H1 (cell line): Measurements from ENCODE around the gene CLDN24. TPM values are rescaled to one million over a fixed set of nuclear protein-coding genes. Genes with fewer than 3 reads are reported as not detected.

Experiments
- CTCF ChIA-PET: fragments of 300-600 bp; sonication (Branson Sonifier 250); formaldehyde crosslinking; loops from one replicate; lab custom pipeline; 2021; ENCODE audit not compliant: partially characterized antibody; lab: Charles Lee
- POLR2A ChIA-PET: fragments of 300-600 bp; sonication (Branson Sonifier 250); formaldehyde crosslinking; loops from one replicate; lab custom pipeline; 2021; ENCODE audit warnings: inconsistent platforms; ENCODE audit not compliant: partially characterized antibody; lab: Charles Lee
- DNase-seq, 2 experiments: peaks; one replicate each; pipeline versions ENCODE4 v3.0.0 to v3.0.0-alpha.2; 2010 to 2022; ENCODE audit warnings: low spot score in 2 of 2, low read depth in 1 of 2, mixed read lengths in 1 of 2
- FAIRE-seq: peaks from 2 replicates; lab custom pipeline; 2011; peaks lifted over from hg19 to GRCh38; lab: Jason Lieb, UNC
- H2AFZ ChIP-seq: 2 replicates; pipeline ENCODE4 v1.8.1; 2012; ENCODE audit warnings: low read length, inconsistent platforms
- H2AK5ac ChIP-seq: 2 replicates; pipeline ENCODE4 v1.6.1; 2013; ENCODE audit warnings: low read depth, low read length
- H2BK120ac ChIP-seq: replicated peaks from 2 replicates; pipeline ENCODE3; 2013; ENCODE audit warnings: low read depth, low read length, inconsistent platforms
- H2BK12ac ChIP-seq: 2 replicates; pipeline ENCODE4 v1.6.1; 2013; ENCODE audit warnings: low read depth, low read length
- H2BK15ac ChIP-seq: 2 replicates; pipeline ENCODE4 v1.6.1; 2013; ENCODE audit warnings: low read length
- H2BK20ac ChIP-seq: 2 replicates; pipeline ENCODE4 v1.6.1; 2013; ENCODE audit warnings: low read length
- H2BK5ac ChIP-seq: 2 replicates; pipeline ENCODE4 v1.6.1; 2013; ENCODE audit warnings: low read depth, low read length
- H3K14ac ChIP-seq: 2 replicates; pipeline ENCODE4 v1.6.1; 2013; ENCODE audit warnings: inconsistent platforms; ENCODE audit not compliant: insufficient read length
- H3K18ac ChIP-seq: 2 replicates; pipeline ENCODE4 v1.6.1; 2013; ENCODE audit warnings: low read length; ENCODE audit errors: extremely low read depth
- H3K23ac ChIP-seq: 2 replicates; pipeline ENCODE4 v1.6.1; 2013; ENCODE audit warnings: inconsistent platforms; ENCODE audit not compliant: insufficient read length
- H3K23me2 ChIP-seq: 2 replicates; pipeline ENCODE4 v1.6.1; 2013; ENCODE audit warnings: low read depth, low read length
- H3K27ac ChIP-seq: 2 replicates; pipeline ENCODE4 v1.6.1; 2011; ENCODE audit warnings: low read depth, low read length, inconsistent platforms
- H3K27me3 ChIP-seq, 4 experiments: replicated peaks in 1 of 4; 1 replicate in 1 of 4; 2 replicates in 3 of 4; pipeline versions ENCODE4 v1.6.1 to v1.8.1; 2011 to 2013; ENCODE audit warnings: low read length in 3 of 4, mild to moderate bottlenecking in 3 of 4, inconsistent platforms in 2 of 4, mixed read lengths in 2 of 4, moderate library complexity in 1 of 4; ENCODE audit not compliant: control insufficient read depth in 3 of 4, insufficient read depth in 3 of 4; ENCODE audit errors: extremely low read depth in 1 of 4
- H3K36me3 ChIP-seq, 4 experiments: 2 replicates each; pipeline versions ENCODE4 v1.6.1 to v1.8.1; 2011 to 2013; ENCODE audit warnings: mild to moderate bottlenecking in 4 of 4, low read length in 3 of 4, moderate library complexity in 2 of 4, control low read depth in 1 of 4, inconsistent platforms in 1 of 4; ENCODE audit not compliant: insufficient read depth in 4 of 4, control insufficient read depth in 2 of 4
- H3K4ac ChIP-seq: replicated peaks from 2 replicates; pipeline ENCODE3; 2013; ENCODE audit warnings: low read length, low read depth, mixed read lengths, inconsistent platforms; ENCODE audit not compliant: insufficient read length
- H3K4me1 ChIP-seq, 4 experiments: replicated peaks in 1 of 4; 1 replicate in 1 of 4; 2 replicates in 3 of 4; pipeline versions ENCODE4 v1.6.1 to v1.8.1; 2011 to 2013; ENCODE audit warnings: low read length in 3 of 4, inconsistent platforms in 2 of 4, mixed read lengths in 1 of 4; ENCODE audit not compliant: insufficient read depth in 4 of 4, control insufficient read depth in 3 of 4
- H3K4me2 ChIP-seq, 2 experiments: 2 replicates each; pipeline versions ENCODE4 v1.6.1 to v1.8.1; 2011 to 2013; ENCODE audit warnings: low read depth in 2 of 2, low read length in 2 of 2, control low read depth in 1 of 2, inconsistent platforms in 1 of 2, mild to moderate bottlenecking in 1 of 2; ENCODE audit not compliant: insufficient read depth in 1 of 2
- H3K4me3 ChIP-seq, 4 experiments: fragments of 200-600, 300-600 bp in 1 of 4; sonication (generic), shearing (Covaris generic), sonication (Bioruptor Twin) in 1 of 4; 2 replicates each; pipeline versions ENCODE4 v1.5.1 to v1.8.1; 2011 to 2016; ENCODE audit warnings: low read length in 4 of 4, low read depth in 3 of 4, control low read depth in 2 of 4, inconsistent platforms in 2 of 4, mild to moderate bottlenecking in 2 of 4, mixed read lengths in 1 of 4, moderate library complexity in 1 of 4; ENCODE audit not compliant: insufficient read depth in 2 of 4; ENCODE audit errors: extremely low read depth in 1 of 4
- H3K56ac ChIP-seq: replicated peaks from 2 replicates; pipeline ENCODE3; 2013; ENCODE audit warnings: low read depth, mild to moderate bottlenecking, mixed read lengths, low read length, inconsistent platforms; ENCODE audit not compliant: insufficient read length
- H3K79me1 ChIP-seq: 2 replicates; pipeline ENCODE4 v1.6.1; 2013; ENCODE audit warnings: low read depth, low read length, control low read depth
- H3K79me2 ChIP-seq, 2 experiments: 2 replicates each; pipeline versions ENCODE4 v1.6.1 to v1.8.1; 2012 to 2013; ENCODE audit warnings: low read length in 2 of 2, mild to moderate bottlenecking in 2 of 2, inconsistent platforms in 1 of 2; ENCODE audit not compliant: insufficient read depth in 2 of 2, control insufficient read depth in 1 of 2
- H3K9ac ChIP-seq, 4 experiments: replicated peaks in 1 of 4; 1 replicate in 1 of 4; 2 replicates in 3 of 4; pipeline versions ENCODE4 v1.6.1 to v1.8.1; 2011 to 2013; ENCODE audit warnings: low read depth in 3 of 4, low read length in 3 of 4, control low read depth in 2 of 4, mild to moderate bottlenecking in 2 of 4, moderate library complexity in 2 of 4, inconsistent platforms in 1 of 4; ENCODE audit errors: extremely low read depth in 1 of 4
- H3K9me3 ChIP-seq, 2 experiments: 2 replicates each; pipeline versions ENCODE4 v1.6.1 to v1.8.1; 2012 to 2013; ENCODE audit warnings: mild to moderate bottlenecking in 2 of 2, moderate library complexity in 2 of 2, control low read depth in 1 of 2, inconsistent platforms in 1 of 2, low read depth in 1 of 2, low read length in 1 of 2, mixed read lengths in 1 of 2; ENCODE audit not compliant: insufficient read depth in 2 of 2
- H4K20me1 ChIP-seq, 2 experiments: replicated peaks in 1 of 2; 2 replicates each; pipeline versions ENCODE3 to v1.8.1; 2011 to 2013; ENCODE audit warnings: inconsistent platforms in 2 of 2, low read length in 2 of 2, mild to moderate bottlenecking in 1 of 2; ENCODE audit not compliant: insufficient read depth in 2 of 2, control insufficient read depth in 1 of 2
- H4K5ac ChIP-seq: 2 replicates; pipeline ENCODE4 v1.6.1; 2013; ENCODE audit warnings: low read length, low read depth, mixed read lengths, inconsistent platforms; ENCODE audit not compliant: insufficient read length
- H4K8ac ChIP-seq: 2 replicates; pipeline ENCODE4 v1.8.0; 2013; ENCODE audit warnings: mild to moderate bottlenecking, moderate library complexity, low read length, inconsistent platforms; ENCODE audit not compliant: insufficient read depth; ENCODE audit errors: extremely low read depth
- H4K91ac ChIP-seq: replicated peaks from 2 replicates; pipeline ENCODE3; 2013; ENCODE audit warnings: low read length, mixed read lengths, inconsistent platforms; ENCODE audit not compliant: insufficient read length
- NANOG ChIP-seq: IDR thresholded peaks from 2 replicates; pipeline ENCODE4 v1.6.1; 2011; ENCODE audit warnings: low read length, low read depth, mild to moderate bottlenecking, inconsistent platforms; ENCODE audit not compliant: insufficient read depth, poor library complexity, severe bottlenecking
- POLR2A ChIP-seq, 2 experiments: IDR thresholded peaks; 1 replicate in 1 of 2; 2 replicates in 1 of 2; pipeline ENCODE4 v1.6.1; 2011; ENCODE audit warnings: low read depth in 2 of 2, low read length in 2 of 2, mild to moderate bottlenecking in 2 of 2; ENCODE audit errors: control extremely low read depth in 1 of 2
- WGBS, 2 experiments: shearing (Covaris generic) in 1 of 2; methylation state at CpG; one replicate each; pipeline versions ENCODE4 v1.1.6 to v1.1.7; 2013 to 2015; ENCODE audit warnings: low lambda C conversion rate in 2 of 2, mixed read lengths in 2 of 2, inconsistent platforms in 1 of 2, low coverage in 1 of 2, missing lambda C conversion rate in 1 of 2; ENCODE audit not compliant: insufficient replicate concordance in 2 of 2, insufficient coverage in 1 of 2, insufficient read length in 1 of 2; ENCODE audit errors: extremely low coverage in 1 of 2, missing lambda C conversion rate in 1 of 2; 5-methylcytosine and 5-hydroxymethylcytosine counted together
- polyA plus RNA-seq, 7 experiments: library from polyadenylated mRNA; depleted of rRNA in 3 of 7; stranded (reverse) in 5 of 7; unstranded in 2 of 7; fragments of >200 nt in 5 of 7; fragments of 200-250 nt in 2 of 7; gene quantifications; 1 replicate in 5 of 7; 2 replicates in 1 of 7; 4 replicates in 1 of 7; pipeline versions ENCODE4 v1.2.1 to v1.2.3, GENCODE V29; 2011 to 2013; ENCODE audit warnings: missing spikeins in 2 of 7, mixed read lengths in 2 of 7
- total RNA-seq: library from RNA; stranded (reverse); fragmentation: NEBNext Ultra II Directional; extraction: Animal tissue kit (Norgen Biotek cat#: 25700); gene quantifications from 2 replicates; pipeline ENCODE4 v1.2.1, GENCODE V29; 2021

Gene CLDN24
- total and polyA plus RNA-seq, 2 of the 8 experiments (the other 6 are each of a cell fraction or from before 2014, with no cell fraction given), result not detected

- 90% methylated on average over 4 of the region's 4 CpGs; no CpG with 5 or more reads in 1 of the 2 experiments for WGBS, 2 experiments
- H3K23ac ChIP-seq, result no peak overlapping the region
- H4K91ac ChIP-seq, result no peak overlapping the region
- CTCF ChIA-PET, result interaction anchor here (0.7 to 1.2 kb wide), 2 partner anchors 43 to 365 kb away, joined by 3 to 5 read pairs; no protein-coding TSS in a partner anchor
- POLR2A ChIA-PET, result interaction anchor here (0.6 to 1.4 kb wide), 3 partner anchors 8 to 14 kb away, joined by 3 to 4 read pairs (median 4); no protein-coding TSS in a partner anchor
- H2BK15ac ChIP-seq, result no peak overlapping the region
- H3K36me3 ChIP-seq, result peaks cover 0 to 17% (median 8%) of the 10 kb centered on the region in 4 experiments; a peak in 3 of 8 replicates
- no peak for DNase-seq
- no peak overlapping the region for H2BK12ac ChIP-seq
- H2BK20ac ChIP-seq, result no peak overlapping the region
- H3K4me3 ChIP-seq, result no peak overlapping the region
- H2AFZ ChIP-seq, result no peak overlapping the region
- H4K8ac ChIP-seq, result no peak overlapping the region
- no peaks in the 10 kb centered on the region for H3K23me2 ChIP-seq
- H3K4me2 ChIP-seq, result no peak overlapping the region
- TF ChIP-seq POLR2A (IDR thresholded peaks at IDR 0.05; ENCODE audit: control extremely low read depth in 1 of 2, low read depth in 2 of 2, low read length in 2 of 2) (no peak), NANOG (no peak)
- H3K27me3 ChIP-seq, result no peaks in the 10 kb centered on the region
- no peak overlapping the region for H2BK5ac ChIP-seq
- no peaks in the 10 kb centered on the region for H4K20me1 ChIP-seq
- H3K14ac ChIP-seq, result no peak overlapping the region
- no peaks in the 10 kb centered on the region for H3K4me1 ChIP-seq
- H3K27ac ChIP-seq, result no peak overlapping the region
- H3K9ac ChIP-seq, result no peak overlapping the region
- no peak for FAIRE-seq
- no peak overlapping the region for H3K18ac ChIP-seq
- H3K9me3 ChIP-seq, result no peaks in the 10 kb centered on the region
- H2AK5ac ChIP-seq, result no peak overlapping the region
- H3K4ac ChIP-seq, result no peak overlapping the region
- H2BK120ac ChIP-seq, result no peak overlapping the region
- H4K5ac ChIP-seq, result no peak overlapping the region
- no peak overlapping the region for H3K56ac ChIP-seq
- H3K79me1 ChIP-seq, result no peaks in the 10 kb centered on the region
- no peaks in the 10 kb centered on the region for H3K79me2 ChIP-seq
Measured at GRCh38 chr4:183304067-183304466, 18.2 kb downstream of the CLDN24 start.
